Left colon (tissue), 2 donors: ENCODE measurements around the gene USP10. TPM values are rescaled to one million over a fixed set of nuclear protein-coding genes. Genes with fewer than 3 reads are reported as not detected.

ENCODE experiments used
- ATAC-seq: fragments of 200-7000 bp; cut with Tn5 transposase; one replicate; pipeline ENCODE4 v1.9.1; 2020; ENCODE audit warnings: mild to moderate bottlenecking, moderate library complexity
- DNase-seq, 2 donors: peaks; one replicate each; pipeline ENCODE4 v3.0.0-alpha.2; 2020
- intact Hi-C, 2 donors: fragments of 100-400 bp; cut with DNase I in 1 of 2; cut with micrococcal nuclease in 1 of 2; formaldehyde crosslinking; loops; one replicate each; pipeline versions ENCODE4 v1.11.2 to v1.14.0; 2022; cut with DNase I, micrococcal nuclease
- total RNA-seq, 2 donors: library from RNA; stranded (reverse); fragmentation: NEBNext Ultra II Directional; extraction: Animal tissue kit (Norgen Biotek cat#: 25700); gene quantifications; one replicate each; pipeline ENCODE4 v1.2.1, GENCODE V29; 2021
- donor health status: DM: no; HTN: no; CAD: no.
- donor health status: DM: yes; HTN: yes; CAD: no.

USP10 gene
- total RNA-seq, 2 donors from 2014 or later = 65.3 to 77.3 TPM

DNA sequence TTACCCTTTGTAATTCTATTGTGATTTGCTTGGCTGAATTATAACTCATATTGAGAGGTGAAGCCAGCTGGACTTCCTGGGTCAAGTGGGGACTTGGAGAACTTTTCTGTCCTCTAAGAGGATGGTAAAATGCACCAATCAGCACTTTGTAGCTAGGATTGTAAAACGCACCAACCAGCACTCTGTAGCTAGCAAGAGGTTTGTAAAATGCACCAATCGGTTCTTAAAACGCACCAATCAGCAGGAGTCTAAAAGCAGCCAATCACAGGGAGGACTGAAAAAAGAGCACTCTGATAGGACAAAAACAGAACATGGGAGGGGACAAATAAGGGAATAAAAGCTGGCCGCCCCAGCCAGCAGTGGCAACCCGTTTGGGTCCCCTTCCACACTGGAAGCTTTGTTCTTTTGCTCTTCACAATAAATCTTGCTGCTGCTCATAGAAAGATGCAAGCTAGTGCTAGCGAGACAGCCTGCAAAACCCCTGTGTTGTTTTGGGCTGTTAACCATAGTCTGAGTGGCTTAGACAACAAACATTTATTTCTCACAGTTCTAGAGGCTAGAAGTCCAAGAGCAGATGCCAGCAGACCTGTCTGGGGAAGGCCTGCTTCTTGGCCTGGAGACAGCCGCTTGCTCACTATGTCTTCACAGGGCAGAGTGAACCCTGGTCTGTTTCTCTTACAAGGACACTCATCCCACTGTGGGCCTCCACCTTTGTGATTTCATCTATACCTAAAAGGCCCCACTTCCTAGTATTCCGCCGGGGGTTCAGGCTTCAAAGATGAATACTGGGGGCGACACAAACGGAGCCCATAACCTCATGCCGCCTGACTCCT lies 81.0 kb downstream of the USP10 start:
- ATAC-seq (no peak), DNase-seq (no peak)
- intact Hi-C loops = no loop called here

DNA sequence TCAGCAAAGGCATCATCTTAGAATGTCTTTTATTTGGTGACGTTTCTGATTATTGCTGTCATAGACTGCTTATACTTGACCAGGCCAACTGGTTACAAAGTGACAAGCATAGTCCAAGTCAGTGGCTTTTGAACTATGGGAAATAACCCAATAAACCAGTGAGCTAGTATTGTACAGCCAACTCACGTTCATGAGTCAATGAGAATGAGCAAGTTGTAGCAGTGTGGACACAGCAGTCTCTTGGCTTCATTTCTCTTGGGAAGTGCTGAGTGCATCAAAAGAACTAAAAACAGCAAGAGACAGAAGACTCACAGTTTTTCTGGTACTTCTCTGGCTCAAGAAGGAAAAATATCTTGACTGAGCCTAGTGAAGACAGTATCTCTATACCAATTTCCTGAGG lies 83.0 kb downstream of the USP10 start:
- intact Hi-C loops = no loop called here
- ATAC-seq (no peak), DNase-seq (no peak)

DNA sequence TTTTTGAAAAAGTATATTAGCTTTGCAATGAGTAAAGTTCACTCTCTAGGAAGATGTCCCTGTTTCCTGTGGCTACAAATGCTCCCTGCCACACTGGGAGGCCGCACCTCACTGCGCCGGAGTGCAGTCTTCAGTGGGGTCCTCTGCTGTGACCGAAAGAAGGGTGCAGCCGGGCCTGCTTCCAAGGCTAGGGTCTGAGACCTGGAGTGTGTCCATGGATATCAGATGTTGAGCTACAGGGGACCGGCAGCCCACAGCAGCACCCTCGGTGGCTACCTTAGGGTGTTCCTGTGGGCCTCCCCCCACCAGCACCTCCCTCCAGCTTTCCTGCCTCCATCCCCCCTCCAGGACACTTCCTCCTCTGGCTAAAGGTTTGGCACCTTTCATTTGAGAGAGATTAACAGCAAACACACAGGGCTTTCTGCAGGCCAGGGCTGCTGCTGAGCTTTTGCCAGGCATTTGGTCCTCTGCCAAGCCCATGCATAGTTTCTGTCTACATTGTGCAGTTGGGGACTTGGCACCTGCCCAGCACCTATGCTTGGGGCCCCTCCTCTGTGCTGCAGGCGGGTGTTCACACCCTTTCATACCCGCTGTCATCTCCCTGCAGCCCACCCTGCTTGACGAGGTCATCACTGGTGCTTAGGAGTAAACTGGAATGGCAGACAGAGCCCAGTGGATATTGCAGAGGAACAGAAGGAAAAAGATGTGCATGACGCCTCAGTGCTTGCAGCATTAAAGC lies 86.2 kb downstream of the USP10 start:
- ATAC-seq (peak; percentile 60), DNase-seq (peak; percentile 63 to 66)
- intact Hi-C loops = no loop called here

DNA sequence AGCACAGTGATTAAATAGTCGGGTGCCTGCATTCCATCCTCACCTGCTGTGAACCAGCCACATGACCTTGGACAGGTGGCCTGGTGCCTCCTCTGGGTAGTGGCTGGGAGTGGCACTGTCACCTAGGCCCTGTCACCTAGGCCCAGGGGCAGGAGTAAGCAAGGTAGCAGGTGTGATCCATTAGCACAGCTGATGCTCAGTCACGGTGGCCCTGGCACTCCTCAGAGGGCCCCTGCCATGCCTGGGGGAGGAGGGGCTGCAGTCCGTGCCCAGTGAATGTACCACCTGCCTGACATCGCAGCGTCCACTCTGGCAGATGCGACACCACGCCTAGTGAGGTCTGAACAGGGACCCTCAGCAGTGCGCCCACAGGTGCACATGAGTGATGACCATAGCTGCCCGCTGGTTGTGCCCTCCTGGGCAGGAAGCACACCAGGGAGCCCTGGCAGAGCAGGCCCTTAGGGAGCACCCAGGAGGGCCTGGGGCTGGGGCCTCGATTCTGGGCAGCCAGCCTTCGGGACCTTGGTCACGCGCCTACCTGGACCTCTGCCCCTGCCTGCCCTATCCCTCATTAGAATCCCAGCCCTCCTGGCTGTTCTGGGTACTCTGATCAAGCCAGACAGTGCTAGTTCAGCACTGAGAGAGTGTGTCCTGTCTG lies 86.9 kb downstream of the USP10 start:
- DNase-seq = peak; percentile 26 to 42
- ATAC-seq = peak; percentile 85
- intact Hi-C loops = no loop called here

DNA sequence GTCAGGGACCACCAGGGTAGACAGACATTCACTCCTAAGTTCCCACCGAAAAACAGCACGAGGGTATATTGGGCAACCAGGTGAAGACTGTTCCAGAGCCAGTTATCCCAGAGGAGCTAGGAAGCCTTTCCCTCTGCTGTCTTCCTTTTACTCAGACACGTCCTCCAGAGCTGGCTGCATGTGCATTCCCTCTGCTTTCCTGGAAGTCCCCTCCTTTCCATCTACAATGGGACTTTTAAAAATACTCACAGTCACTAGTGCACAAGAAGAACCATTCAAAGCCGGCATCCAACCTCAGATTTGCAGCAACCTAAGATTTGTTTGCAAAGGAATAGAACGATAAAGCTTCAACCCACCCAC lies 87.4 kb downstream of the USP10 start:
- intact Hi-C loops = no loop called here
- ATAC-seq (peak; percentile 23), DNase-seq (no peak)

DNA sequence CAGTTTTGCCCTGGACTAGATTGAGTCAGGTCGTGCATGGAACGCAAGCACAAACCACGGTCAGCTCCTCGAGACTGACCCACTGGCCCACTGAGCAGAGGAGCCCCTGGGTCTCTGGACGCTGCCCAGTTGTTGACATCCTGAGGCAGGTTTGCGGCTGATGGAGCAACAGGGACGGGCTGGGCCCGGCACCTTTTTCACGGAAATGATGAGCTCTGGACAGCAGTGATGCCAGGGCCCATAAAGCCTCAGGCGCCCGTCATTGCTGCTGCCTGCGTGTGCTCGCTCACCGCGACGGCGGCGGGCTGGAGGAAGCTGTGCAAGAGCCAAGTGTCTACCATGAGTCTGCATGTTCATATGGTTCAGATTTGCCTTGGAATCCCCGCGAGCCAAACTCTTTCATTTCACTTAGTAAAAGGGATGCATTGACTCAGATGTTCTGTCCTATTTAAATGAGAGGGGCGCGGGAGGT lies 89.2 kb downstream of the USP10 start:
- intact Hi-C loops = no loop called here
- ATAC-seq (no peak), DNase-seq (no peak)

DNA sequence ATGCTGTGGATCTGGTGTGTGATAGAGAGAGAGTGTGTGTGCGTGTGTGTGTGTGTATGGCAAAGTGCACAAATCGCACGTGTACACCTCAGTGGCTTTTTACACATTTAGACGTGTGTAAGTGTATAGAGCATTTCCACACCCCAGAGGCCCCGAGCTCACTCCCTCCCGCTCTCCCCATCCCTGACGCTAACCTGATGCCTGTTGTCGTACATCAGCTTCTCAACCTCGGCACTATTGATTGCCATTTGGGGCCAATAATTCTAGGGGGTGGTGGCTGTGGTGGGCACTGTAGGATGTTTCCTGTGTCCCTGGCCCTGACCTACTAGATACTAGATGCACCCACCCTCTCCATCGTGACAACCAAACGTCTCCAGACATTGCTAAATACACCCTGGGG lies 89.6 kb downstream of the USP10 start:
- DNase-seq (no peak), ATAC-seq (no peak)
- intact Hi-C loops = no loop called here

DNA sequence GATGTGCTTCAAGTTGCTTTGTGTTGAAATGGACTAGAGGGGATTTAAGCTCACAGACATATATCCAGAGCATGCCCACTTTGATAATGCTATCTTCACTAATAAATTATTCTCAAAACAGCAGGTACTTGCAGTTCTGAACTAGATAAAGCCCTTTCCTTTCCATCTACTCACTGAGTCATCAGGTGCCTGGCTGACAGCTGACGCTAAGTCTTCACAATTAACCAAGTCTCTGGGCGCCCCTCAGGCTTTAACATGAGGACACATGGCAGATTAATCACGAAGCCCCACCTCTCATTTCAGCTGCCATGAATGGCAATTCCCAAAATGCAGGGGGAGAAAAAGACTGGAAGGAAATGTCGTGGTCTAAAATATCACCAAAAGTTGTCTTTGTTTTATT lies 90.5 kb downstream of the USP10 start:
- intact Hi-C loops = no loop called here
- no peak for ATAC-seq
- no peak for DNase-seq

DNA sequence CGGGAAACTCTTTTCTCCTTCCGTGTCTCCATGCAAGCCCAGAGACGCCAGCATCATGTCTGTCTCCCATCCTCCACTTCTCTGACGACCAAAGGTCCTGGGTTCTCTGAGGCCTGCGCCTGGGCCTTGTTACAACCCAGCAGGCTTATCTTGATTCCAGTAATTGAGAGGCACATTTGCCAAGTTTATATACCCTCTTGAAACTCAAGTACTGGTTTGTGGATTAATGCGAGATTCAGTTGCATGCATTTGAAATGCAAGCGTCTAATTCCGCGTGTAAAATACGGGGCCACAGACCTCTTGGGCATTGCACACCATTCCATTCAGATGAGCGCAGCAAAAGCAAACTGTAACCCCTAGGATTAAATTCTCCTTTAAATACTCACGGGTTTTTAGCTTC lies 91.3 kb downstream of the USP10 start:
- intact Hi-C loops = no loop called here
- no peak for DNase-seq
- ATAC-seq = no peak

DNA sequence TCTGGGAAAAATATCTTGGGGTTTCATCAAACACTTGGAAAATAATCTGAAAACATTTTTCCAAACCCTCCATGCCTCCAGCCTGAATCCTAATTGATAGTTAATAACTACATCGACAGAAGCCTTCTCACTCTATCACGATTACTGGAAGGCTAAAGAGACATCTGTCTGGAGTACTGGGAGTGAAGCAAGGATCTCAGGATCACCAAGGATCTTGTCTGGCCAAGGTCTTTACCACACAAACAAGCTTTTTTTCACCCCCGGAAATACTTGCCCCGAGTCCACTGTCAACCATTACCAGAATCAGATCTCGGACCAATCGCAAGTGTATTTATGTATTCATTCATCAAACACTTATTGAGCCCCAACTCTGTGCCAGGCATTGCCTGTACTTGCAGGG lies 91.7 kb downstream of the USP10 start:
- ATAC-seq (no peak), DNase-seq (no peak)
- intact Hi-C loops = no loop called here

DNA sequence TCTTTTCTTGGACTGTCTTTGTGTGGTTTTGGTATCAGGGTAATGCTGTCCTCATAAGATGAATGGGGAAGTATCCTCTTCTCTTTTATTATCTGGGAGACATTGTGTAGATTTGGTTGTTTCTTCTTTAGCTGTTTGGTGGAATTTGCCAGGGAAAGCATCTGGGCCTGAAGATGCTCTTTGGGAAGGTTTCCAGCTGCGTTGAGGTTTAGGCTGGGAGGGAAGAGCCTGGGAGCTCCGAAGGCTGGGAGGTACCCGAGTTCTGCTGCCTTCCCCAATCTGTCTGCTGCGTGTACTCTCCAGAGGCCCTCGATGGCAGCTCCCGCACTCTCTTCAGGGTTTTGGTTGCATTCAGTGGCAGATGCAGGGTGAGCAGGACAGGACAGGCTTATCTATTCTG lies 94.4 kb downstream of the USP10 start:
- no peak for ATAC-seq
- DNase-seq = no peak
- intact Hi-C loops = no loop called here

DNA sequence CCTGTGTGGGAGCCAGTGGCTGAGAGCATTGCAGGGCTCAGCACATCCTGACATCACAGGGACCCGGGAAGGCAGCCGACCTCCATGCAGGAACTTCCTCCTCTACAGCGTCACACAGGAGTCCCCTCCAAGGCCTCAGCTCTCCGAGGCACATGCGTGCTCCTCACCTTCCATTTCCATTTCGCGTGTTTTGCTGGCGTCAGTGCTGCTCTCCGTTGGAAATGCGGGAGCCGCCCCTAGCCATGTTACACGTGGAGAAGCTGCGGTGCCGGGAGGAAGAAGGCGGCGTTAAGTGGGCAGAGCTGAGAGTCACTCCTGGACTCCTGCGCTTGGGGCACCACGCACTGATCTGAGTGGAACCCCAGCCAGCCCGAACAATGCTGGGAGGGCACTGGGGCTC lies 94.8 kb downstream of the USP10 start:
- ATAC-seq (no peak), DNase-seq (no peak)
- intact Hi-C loops = no loop called here

DNA sequence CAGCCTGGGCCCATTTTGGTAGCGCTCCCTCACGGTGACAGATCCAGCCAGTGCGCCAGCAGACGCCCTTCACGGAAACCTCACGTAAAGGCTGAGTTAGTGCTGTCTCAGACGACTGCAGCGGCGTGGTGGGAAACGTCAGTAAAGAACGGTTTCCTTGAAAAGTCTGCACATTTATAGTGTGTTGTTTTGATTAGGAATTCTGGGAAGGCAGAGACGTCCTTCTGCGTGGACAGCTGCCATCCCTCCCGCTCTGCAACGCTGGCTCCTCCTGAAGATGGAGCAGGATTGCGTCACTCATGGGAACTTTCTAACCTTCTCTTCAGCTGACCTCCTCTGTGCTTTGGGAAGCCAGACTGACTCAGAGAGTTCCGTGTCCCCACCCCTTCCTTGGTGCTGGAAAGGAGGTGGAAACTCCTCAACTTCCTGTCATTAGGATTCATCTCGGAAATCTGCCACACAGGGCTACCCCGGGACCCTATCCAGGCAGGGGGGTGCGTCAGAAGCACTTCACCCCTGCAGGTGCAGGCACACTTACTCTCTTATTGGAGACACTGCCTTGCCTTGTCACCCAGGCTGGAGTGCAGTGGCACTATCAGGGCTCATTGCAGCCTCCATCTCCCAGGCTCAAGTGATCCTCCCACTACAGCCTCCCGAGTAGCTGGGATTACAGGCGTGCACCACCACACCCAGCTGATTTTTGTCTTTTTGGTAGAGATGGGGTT lies 95.7 kb downstream of the USP10 start:
- DNase-seq (peak; percentile 47 to 78), ATAC-seq (peak; percentile 35)
- intact Hi-C loops = no loop called here

DNA sequence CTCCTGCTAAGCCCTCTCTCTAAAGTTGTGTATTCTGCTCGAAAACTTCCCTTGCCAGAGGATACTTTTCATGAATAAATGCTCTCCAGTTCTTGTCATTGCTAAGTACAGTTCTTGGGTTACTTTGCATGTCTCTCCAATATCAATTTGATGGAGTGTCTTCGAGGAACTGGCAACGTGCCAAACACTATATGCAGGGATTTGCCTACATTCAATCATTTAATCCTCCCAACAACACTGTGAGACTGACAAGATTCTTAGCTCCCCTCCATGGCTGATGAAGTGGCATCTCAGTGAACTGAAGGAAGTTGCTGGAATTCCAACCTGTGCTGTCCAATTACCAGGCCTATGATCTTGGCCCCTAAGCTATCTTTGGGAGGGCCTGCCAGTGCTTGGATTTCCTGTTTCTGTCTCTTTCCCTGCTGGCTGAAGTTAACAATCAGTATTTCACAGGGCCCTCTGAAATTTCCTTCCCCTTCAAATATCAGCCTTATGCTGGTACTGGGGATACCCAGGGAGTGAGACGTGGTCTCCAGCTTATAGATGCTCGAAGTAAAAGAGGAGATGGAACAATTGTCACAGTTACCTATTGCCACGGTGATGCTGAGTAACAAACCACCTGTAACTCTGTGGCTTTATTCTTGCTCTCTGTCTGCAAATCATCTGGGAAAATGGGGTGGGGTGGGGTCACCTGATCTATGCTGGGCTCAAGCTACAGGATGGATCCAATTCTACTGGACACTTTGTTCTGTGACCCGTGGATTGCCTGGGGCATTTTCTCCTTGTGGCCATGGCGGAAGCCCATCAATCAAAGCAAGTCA lies 100.6 kb downstream of the USP10 start:
- intact Hi-C loops = no loop called here
- no peak for ATAC-seq

DNA sequence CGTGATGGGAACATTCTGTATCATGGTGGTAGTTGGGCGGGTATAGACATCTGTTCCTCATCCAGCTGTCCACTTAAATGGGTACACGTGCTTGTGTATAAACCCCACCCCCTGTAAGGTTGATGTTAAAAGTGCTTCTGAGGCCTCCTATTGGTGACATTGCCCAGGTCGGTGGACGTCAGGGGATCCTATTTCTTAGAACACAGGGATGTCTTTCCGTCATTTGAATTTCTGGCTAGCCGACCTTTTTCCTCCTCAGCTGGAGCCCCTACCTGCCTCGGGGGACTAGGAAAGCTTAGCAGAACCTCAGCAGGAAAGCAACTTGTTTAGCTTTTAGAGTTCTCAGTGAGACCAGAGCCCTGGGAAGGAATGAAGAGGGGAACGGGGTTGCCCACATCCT lies 103.3 kb downstream of the USP10 start:
- intact Hi-C loops = no loop called here

More for the DNA sequence above, 100.6 kb downstream of the USP10 start:
- DNase-seq = no peak

DNA sequence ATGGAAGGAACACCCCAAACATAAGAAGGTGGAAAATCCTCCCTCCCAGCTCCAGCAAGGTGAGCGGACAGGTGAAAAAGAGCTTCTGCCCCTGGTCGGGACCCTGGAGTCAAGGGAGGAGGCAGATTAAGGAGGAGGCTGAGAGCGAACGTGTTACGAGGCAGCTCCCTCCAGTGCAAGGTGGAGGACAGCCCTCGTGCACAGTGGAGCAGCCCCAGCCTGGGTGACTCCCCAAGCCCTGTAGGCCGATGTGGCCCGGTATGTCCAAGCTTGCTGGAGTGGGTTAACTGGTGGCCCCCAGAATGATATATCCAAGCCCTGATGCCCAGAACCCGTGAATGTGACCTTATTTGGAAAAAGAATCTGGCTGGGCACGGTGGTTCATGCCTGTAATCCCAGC lies 104.5 kb downstream of the USP10 start:
- ATAC-seq (no peak), DNase-seq (no peak)
- intact Hi-C loops = no loop called here

More for the DNA sequence above, 103.3 kb downstream of the USP10 start:
- ATAC-seq = no peak
- DNase-seq = no peak

DNA sequence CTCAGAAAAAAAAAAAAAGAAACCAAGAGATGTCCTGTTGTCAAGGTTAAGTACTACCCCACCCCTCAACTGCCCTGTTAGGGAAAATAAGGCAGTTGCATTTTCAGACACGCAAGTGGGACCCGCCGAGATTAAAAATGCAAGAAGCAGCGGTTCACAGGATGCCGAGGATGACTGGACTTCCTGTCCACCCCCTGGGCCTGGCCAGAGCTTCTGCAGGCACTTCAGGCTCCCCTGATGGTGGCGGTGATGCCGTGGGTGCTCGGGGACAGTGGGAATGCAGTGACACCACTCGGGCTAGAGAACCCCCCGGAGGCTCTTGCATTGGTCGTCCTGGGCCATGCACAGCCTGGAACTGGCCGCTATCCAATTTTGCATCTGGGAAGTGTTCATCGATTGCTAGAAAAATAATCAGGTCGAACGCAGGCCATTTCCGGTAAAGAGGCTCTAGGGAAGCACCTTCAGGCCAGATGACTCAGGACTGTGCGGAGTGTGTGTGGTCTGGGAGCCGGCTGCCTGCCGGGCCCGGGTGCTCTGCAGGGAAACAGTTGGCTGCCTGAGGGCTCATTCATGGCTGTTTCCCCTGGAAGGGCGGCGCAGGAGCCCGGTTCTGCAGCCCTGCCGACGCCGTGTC lies 106.6 kb downstream of the USP10 start:
- ATAC-seq (no peak), DNase-seq (peak in 1 of 2 donors; percentile 29)
- intact Hi-C loops = no loop called here

DNA sequence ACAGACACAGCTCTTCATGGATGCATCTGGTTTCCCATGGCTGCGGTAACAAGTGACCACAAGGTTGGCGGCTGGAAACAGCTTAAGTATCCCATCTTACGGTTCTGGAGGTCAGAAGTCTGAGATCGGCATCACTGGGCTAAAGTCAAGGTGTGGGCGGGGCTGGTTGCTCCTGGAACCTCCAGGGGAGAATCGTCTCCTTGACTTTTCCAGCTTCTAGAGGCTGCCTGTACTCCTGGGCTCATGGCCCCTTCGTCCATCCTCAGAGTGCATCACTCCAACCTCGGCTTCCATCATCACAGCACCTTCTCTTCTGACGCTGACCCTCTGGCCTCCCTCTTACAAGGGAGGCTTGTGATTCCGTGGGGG lies 107.1 kb downstream of the USP10 start:
- ATAC-seq = no peak
- intact Hi-C loops = no loop called here
- no peak for DNase-seq
